B cell (primary cell): ENCODE data around the gene PTGES3. TPM values are rescaled to one million over a fixed set of nuclear protein-coding genes. Genes with fewer than 3 reads are reported as not detected.

Experiments
- ATAC-seq: fragments of 200-7000 bp; cut with Tn5 transposase; one replicate; pipeline ENCODE4 v1.10.0; 2021; ENCODE audit warnings: low read depth, mild to moderate bottlenecking, moderate number of reproducible peaks, moderate library complexity
- CTCF ChIA-PET: fragments of 350-600 bp; sonication (Branson Sonifier 250); formaldehyde crosslinking; loops from one replicate; lab custom pipeline; 2021; ENCODE audit warnings: antibody characterized with exemption, inconsistent platforms; lab: Charles Lee
- POLR2A ChIA-PET: fragments of 350-600 bp; sonication (Branson Sonifier 250); formaldehyde crosslinking; loops from one replicate; lab custom pipeline; 2021; ENCODE audit warnings: antibody characterized with exemption; lab: Charles Lee
- DNase-seq: peaks from one replicate; pipeline ENCODE4 v3.0.0; 2013
- H2AFZ ChIP-seq: 2 replicates; pipeline ENCODE4 v1.6.1; 2012; ENCODE audit warnings: mild to moderate bottlenecking, low read depth, low read length; ENCODE audit not compliant: insufficient read depth, poor library complexity, severe bottlenecking
- H3K27ac ChIP-seq, 2 donors: 1 replicate in 1 of 2; 2 replicates in 1 of 2; pipeline ENCODE4 v1.5.1; 2012 to 2013; ENCODE audit warnings: low read length in 2 of 2, mild to moderate bottlenecking in 2 of 2, moderate library complexity in 1 of 2
- H3K27me3 ChIP-seq, 4 experiments: fragments of 200-600 bp in 1 of 4; sonication (generic) in 1 of 4; replicated peaks in 1 of 4; 1 replicate in 2 of 4; 2 replicates in 2 of 4; pipeline versions ENCODE4 v1.6.1 to v1.7.0; 2013 to 2016; ENCODE audit warnings: low read length in 3 of 4, mild to moderate bottlenecking in 2 of 4, mixed read lengths in 1 of 4, moderate library complexity in 1 of 4; ENCODE audit not compliant: insufficient read depth in 4 of 4, control insufficient read depth in 3 of 4; ENCODE audit errors: control extremely low read depth in 1 of 4
- H3K36me3 ChIP-seq, 2 experiments: replicated peaks in 1 of 2; 1 replicate in 1 of 2; 2 replicates in 1 of 2; pipeline versions ENCODE4 v1.6.1 to v1.7.1; 2013; ENCODE audit warnings: low read length in 1 of 2; ENCODE audit not compliant: insufficient read depth in 2 of 2, control insufficient read depth in 1 of 2; ENCODE audit errors: control extremely low read depth in 1 of 2, extremely low read depth in 1 of 2
- H3K4me1 ChIP-seq, 2 donors: fragments of 200-600 bp in 1 of 2; sonication (generic) in 1 of 2; 1 replicate in 1 of 2; 2 replicates in 1 of 2; pipeline versions ENCODE4 v1.5.1 to v1.6.1; 2013 to 2017; ENCODE audit warnings: low read length in 2 of 2; ENCODE audit not compliant: control insufficient read depth in 2 of 2, insufficient read depth in 2 of 2
- H3K4me2 ChIP-seq: replicated peaks from 2 replicates; pipeline ENCODE3; 2012; ENCODE audit warnings: mild to moderate bottlenecking, low read depth, low read length; ENCODE audit not compliant: poor library complexity, severe bottlenecking
- H3K4me3 ChIP-seq, 5 experiments: fragments of 200-600 bp in 1 of 5; sonication (generic) in 1 of 5; 1 replicate in 3 of 5; 2 replicates in 2 of 5; pipeline versions ENCODE4 v1.5.1 to v1.7.0; 2011 to 2016; ENCODE audit warnings: low read length in 4 of 5, mild to moderate bottlenecking in 4 of 5, low read depth in 2 of 5, control low read depth in 1 of 5, moderate library complexity in 1 of 5; ENCODE audit not compliant: insufficient read depth in 1 of 5; ENCODE audit errors: control extremely low read depth in 1 of 5, extremely low read depth in 1 of 5
- H3K79me2 ChIP-seq: fragments of 200-600 bp; sonication (generic); one replicate; pipeline ENCODE4 v1.6.0; 2016; ENCODE audit warnings: low read length; ENCODE audit not compliant: control insufficient read depth, insufficient read depth
- H3K9ac ChIP-seq: fragments of 200-600 bp; sonication (generic); 2 replicates; pipeline ENCODE4 v1.6.1; 2017; ENCODE audit warnings: mild to moderate bottlenecking, low read length, moderate library complexity
- H3K9me3 ChIP-seq, 3 donors: one replicate each; pipeline versions ENCODE4 v1.6.1 to v1.7.1; 2013; ENCODE audit warnings: low read length in 2 of 3; ENCODE audit not compliant: control insufficient read depth in 2 of 3, insufficient read depth in 1 of 3; ENCODE audit errors: control extremely low read depth in 1 of 3
- H4K20me1 ChIP-seq: 2 replicates; pipeline ENCODE4 v1.6.0; 2012; ENCODE audit warnings: mild to moderate bottlenecking, low read length; ENCODE audit not compliant: insufficient read depth, control insufficient read depth, poor library complexity, severe bottlenecking
- H3K27ac Mint-ChIP-seq: one replicate; pipeline ENCODE4 v1.8.0; 2021; ENCODE audit warnings: mixed read lengths
- H3K27me3 Mint-ChIP-seq: one replicate; pipeline ENCODE4 v1.8.0; 2021; ENCODE audit warnings: mixed read lengths
- H3K4me1 Mint-ChIP-seq: one replicate; pipeline ENCODE4 v1.8.0; 2021; ENCODE audit warnings: mixed read lengths
- H3K4me3 Mint-ChIP-seq: one replicate; pipeline ENCODE4 v1.8.0; 2021; ENCODE audit warnings: mixed read lengths
- H3K9me3 Mint-ChIP-seq: one replicate; pipeline ENCODE4 v1.8.0; 2022; ENCODE audit warnings: mixed read lengths; ENCODE audit not compliant: insufficient read depth
- EZH2 ChIP-seq: IDR thresholded peaks from 2 replicates; pipeline ENCODE4 v1.6.1; 2012; ENCODE audit warnings: borderline replicate concordance, low read depth, mild to moderate bottlenecking, moderate library complexity, low read length; ENCODE audit not compliant: insufficient read depth, poor library complexity, severe bottlenecking
- WGBS: methylation state at CpG from one replicate; pipeline ENCODE4 v1.1.5; 2013; ENCODE audit warnings: missing lambda C conversion rate; ENCODE audit not compliant: insufficient coverage; 5-methylcytosine and 5-hydroxymethylcytosine counted together
- intact Hi-C: fragments of 100-400 bp; cut with micrococcal nuclease; formaldehyde crosslinking; loops from one replicate; pipeline ENCODE4 v1.10.0; 2022
- polyA plus RNA-seq: library from polyadenylated mRNA; depleted of rRNA; stranded (reverse); fragments of >200 nt; gene quantifications from 2 replicates; pipeline ENCODE4 v1.2.3, GENCODE V29; 2012
- total RNA-seq, 2 donors: library from RNA; stranded (reverse); fragments of 120-200 nt in 1 of 2; gene quantifications; 1 replicate in 1 of 2; 2 replicates in 1 of 2; pipeline versions ENCODE4 v1.2.3 to v1.2.4, GENCODE V29; 2013 to 2022
- TF ChIP-seq, protein P1 (sequence below): fragments of 200-600 bp; IDR thresholded peaks from one replicate; pipeline ENCODE4 v1.8.0; 2022; ENCODE audit warnings: antibody characterized with exemption, mild to moderate bottlenecking

Gene PTGES3
- total and polyA plus RNA-seq, 2 donors (not counting 1 experiment from before 2014, with no cell fraction given) = 35.3 to 121 TPM

GRCh38 chr12:56677680-56678079, 10.4 kb downstream of the PTGES3 start:
- TF ChIP-seq, protein P1, sequence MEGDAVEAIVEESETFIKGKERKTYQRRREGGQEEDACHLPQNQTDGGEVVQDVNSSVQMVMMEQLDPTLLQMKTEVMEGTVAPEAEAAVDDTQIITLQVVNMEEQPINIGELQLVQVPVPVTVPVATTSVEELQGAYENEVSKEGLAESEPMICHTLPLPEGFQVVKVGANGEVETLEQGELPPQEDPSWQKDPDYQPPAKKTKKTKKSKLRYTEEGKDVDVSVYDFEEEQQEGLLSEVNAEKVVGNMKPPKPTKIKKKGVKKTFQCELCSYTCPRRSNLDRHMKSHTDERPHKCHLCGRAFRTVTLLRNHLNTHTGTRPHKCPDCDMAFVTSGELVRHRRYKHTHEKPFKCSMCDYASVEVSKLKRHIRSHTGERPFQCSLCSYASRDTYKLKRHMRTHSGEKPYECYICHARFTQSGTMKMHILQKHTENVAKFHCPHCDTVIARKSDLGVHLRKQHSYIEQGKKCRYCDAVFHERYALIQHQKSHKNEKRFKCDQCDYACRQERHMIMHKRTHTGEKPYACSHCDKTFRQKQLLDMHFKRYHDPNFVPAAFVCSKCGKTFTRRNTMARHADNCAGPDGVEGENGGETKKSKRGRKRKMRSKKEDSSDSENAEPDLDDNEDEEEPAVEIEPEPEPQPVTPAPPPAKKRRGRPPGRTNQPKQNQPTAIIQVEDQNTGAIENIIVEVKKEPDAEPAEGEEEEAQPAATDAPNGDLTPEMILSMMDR = no peak
- TF ChIP-seq EZH2 = no peak
- Histone ChIP-seq H3K27ac (peak overlapping the region in 1 of 2 donors; percentile 4), H3K9me3 (no peaks in the 10 kb centered on the region), H3K79me2 (peaks cover 99% of the 10 kb centered on the region), H3K36me3 (peaks cover 5 to 28% of the 10 kb centered on the region in 2 experiments), H3K9ac (no peak overlapping the region), H3K4me2 (no peak overlapping the region), H4K20me1 (peaks cover 93% of the 10 kb centered on the region), H3K4me1 (peaks cover 3 to 13% of the 10 kb centered on the region in 2 donors), H3K27me3 (no peaks in the 10 kb centered on the region), H2AFZ (no peak overlapping the region), H3K4me3 (no peak overlapping the region)
- H3K27ac Mint-ChIP-seq = no peak overlapping the region
- ChIA-PET CTCF (interaction anchor here (0.7 kb wide), 2 partner anchors 327 to 860 kb away, joined by 4 to 5 read pairs; no protein-coding TSS in a partner anchor), POLR2A (interaction anchor here (0.7 to 1.2 kb wide), 2 partner anchors 10 to 19 kb away, joined by 4 to 5 read pairs; no protein-coding TSS in a partner anchor)
- no peaks in the 10 kb centered on the region for H3K9me3 Mint-ChIP-seq
- no peak overlapping the region for H3K4me3 Mint-ChIP-seq
- DNase-seq = no peak
- intact Hi-C loops = no loop called here
- WGBS = no CpG with 5 or more reads among the region's 1 CpG
- no peaks in the 10 kb centered on the region for H3K27me3 Mint-ChIP-seq
- H3K4me1 Mint-ChIP-seq = peaks cover 51% of the 10 kb centered on the region
- no peak for ATAC-seq

- Histone ChIP-seq H2AFZ (no peak overlapping the region), H3K9me3 (no peaks in the 10 kb centered on the region), H3K79me2 (peaks cover 99% of the 10 kb centered on the region), H3K27me3 (no peaks in the 10 kb centered on the region), H3K4me3 (no peak overlapping the region), H4K20me1 (peaks cover 93% of the 10 kb centered on the region), H3K27ac (peak overlapping the region in 1 of 2 donors; percentile 4), H3K9ac (no peak overlapping the region), H3K4me2 (no peak overlapping the region), H3K36me3 (peaks cover 5 to 34% of the 10 kb centered on the region in 2 experiments), H3K4me1 (peaks cover 0 to 7% of the 10 kb centered on the region in 2 donors)
- Mint-ChIP-seq H3K4me3 (no peak overlapping the region), H3K4me1 (peaks cover 45% of the 10 kb centered on the region), H3K27ac (no peak overlapping the region), H3K27me3 (no peaks in the 10 kb centered on the region), H3K9me3 (no peaks in the 10 kb centered on the region)
- no peak for ATAC-seq
- WGBS = 91% methylated on average over 6 of the region's 11 CpGs
- CTCF ChIA-PET = interaction anchor here (0.7 to 0.8 kb wide), 4 partner anchors 309 to 859 kb away, joined by 3 to 5 read pairs (median 4); no protein-coding TSS in a partner anchor
- intact Hi-C loops = no loop called here
- POLR2A ChIA-PET = interaction anchor here (0.6 to 1.2 kb wide), 3 partner anchors 9 to 32 kb away, joined by 4 to 6 read pairs (median 5); no protein-coding TSS in a partner anchor
- TF ChIP-seq, protein P1 = no peak
- no peak for TF ChIP-seq EZH2
- DNase-seq = no peak
Measured at GRCh38 chr12:56676851-56677580, 11.1 kb downstream of the PTGES3 start.
